ENCODE measurements around the gene MBNL1.

MBNL1 gene

DNA sequence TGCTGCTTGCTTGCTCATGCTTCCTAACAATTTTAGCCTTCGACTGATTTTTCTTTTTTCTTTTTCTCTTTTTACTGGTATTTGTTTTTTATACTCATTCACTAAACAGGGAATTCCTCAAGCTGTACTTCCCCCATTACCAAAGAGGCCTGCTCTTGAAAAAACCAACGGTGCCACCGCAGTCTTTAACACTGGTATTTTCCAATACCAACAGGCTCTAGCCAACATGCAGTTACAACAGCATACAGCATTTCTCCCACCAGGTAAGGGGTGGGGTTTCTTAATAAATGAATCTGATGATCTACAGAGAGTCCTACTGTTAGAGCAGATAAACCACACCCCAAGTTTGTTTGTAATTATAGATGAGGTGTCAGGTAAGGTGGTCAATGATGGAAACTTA, 178.8 kb downstream of the MBNL1 start:
- DNase-seq (ENCODE audit: low read depth), result no peak

- no peak for DNase-seq (ENCODE audit: low read depth)
Measured at GRCh38 chr3:152448091-152448490, 179.4 kb downstream of the MBNL1 start.

GRCh38 chr3:152452318-152452717, 183.6 kb downstream of the MBNL1 start:
- DNase-seq (ENCODE audit: low read depth), result no peak

DNA sequence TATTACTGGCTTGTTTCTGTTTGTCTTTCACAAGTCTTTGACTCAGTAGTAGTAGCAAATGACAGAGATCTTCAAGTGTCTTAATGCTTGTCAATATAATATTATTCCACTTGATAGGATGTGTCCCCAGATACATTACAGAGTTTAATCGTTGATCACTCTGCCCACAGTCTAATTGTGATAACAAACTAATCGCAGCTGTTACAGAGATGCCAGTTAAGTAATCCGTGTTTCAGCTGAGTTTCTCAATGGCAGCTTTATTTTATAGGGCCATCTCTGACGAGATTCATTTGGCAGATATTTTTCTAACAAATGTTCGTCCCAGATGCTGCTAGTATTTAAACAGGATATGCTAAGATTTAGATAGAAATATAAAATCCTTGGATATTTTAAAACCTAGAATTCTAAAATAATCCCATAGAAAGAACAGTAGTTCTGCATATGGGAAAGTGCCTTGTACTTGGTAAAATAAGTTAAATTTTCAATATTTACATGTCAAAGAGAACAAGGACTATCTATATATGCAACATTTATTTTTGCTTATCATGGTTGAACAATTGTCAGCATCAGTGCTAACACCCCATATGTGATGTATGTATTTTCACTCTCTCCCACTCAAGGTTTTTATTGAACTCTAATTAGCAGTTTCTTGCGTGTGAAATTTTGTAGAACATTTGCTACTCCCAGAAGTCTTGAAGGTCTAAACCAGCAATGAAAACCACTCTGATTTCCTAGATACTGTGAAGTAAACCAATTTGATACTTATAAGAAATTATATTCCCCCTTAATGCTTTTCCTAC, 185.5 kb downstream of the MBNL1 start:
- no peak for DNase-seq (ENCODE audit: low read depth)

DNA sequence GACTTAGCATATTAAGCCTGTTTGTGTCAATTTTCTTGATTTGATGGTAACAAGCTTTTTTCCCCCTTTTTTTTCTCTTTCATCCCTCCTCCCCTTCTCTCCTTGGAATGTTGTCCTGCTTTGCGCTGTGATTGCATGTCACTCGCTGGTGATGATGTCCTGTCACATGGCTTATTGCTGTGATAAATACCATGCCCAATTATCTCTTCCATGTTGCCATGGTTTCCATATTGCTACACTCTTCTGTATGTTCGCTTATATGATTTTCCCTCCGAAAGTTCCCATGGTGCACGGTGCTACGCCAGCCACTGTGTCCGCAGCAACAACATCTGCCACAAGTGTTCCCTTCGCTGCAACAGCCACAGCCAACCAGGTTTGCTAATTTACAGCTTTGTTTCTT, 187.3 kb downstream of the MBNL1 start:
- DNase-seq (ENCODE audit: low read depth), result no peak

DNA sequence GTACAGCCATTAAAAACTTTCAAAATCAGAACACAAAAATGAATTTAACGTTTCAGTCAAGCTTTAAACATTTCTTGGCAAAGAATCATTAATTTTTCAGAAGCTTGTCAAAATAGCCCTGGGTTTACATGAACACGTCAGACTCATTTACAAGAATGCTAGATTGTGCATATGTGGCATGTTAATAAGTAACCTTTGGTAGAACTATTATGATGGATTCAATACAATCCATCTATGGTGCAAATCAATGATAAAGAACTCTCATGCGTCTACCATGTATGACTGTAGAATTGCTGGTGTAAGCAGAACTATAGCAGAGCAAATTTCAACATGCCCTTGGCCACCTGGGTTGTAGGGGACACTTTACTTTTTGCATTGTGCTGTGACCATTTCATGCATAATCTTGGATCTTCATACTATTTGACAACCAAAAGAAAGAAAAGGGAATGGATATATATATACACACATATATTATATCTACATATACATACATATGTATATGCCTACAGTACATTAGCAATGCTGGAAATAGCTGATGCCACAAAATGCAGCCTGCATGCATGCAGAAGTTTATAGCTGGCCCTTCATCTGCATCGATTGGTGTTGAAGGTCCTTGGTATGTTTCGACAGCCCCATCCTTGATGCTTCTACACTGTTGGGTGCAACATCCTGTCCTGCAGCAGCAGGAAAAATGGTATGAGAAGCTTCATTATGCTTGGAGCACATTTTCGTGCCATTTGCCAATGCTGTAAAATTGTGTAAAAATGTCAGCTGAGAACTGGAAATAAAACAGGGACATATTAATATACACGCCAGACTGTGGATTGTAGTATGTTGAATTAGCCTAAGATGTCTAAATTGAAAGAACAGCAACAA, 189.0 kb downstream of the MBNL1 start:
- DNase-seq (ENCODE audit: low read depth), result no peak

- DNase-seq (ENCODE audit: low read depth), result no peak
Measured at GRCh38 chr3:152458376-152459117, 189.8 kb downstream of the MBNL1 start.

DNA sequence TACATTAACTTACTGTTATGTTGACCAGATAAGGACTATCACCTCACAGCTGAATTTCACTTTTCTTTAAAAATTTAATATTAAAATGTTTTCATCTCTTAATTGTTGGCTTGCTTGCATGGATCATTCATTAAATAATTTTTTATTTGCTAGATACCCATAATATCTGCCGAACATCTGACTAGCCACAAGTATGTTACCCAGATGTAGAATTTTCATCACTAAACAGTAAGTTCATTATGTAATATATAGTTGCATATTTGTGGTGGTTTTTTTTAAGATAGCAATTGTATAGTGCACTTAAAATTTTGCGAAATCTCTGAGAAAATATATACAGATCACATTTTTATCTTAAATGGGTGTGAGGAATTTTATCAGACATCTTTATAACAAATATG, 190.4 kb downstream of the MBNL1 start:
- no peak for DNase-seq (ENCODE audit: low read depth)

DNA sequence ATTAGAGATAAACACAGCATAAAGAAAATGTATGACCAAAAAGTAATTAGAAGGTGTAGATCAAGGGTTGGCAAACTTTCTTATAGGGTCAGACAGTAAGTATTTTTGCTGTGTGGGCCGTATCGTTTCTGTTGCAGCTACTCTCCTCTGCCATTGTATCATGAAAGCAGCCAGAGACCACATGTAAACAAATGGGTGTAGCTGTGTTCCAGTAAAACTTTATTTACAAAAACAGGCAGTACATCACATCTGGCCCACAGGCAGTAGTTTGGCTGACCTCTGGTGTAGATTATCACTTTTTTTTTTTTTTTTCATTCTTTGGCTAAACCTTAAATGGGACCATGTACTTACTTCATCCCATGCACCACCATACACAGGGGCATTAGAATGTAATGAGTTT, 190.8 kb downstream of the MBNL1 start:
- DNase-seq (ENCODE audit: low read depth), result no peak

DNA sequence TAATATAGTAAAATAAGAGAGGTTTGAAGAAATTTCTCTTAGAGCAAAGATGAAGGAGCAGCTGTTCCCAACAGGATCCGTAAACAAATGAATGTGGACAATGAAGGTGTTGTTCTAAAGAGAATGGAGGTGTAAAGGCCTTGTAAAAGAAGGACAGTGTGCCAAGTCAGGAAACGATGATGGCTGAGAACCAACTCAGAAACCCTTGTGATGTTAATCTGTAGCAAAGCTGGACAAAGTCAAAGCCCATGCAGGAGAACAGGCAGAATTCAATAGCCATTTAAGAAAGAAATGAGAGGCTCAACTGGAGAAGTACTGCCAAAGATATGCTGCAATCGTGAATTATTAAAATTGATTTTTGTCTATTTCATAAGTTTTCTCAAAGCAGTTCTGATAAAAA, 192.2 kb downstream of the MBNL1 start:
- DNase-seq (ENCODE audit: low read depth), result no peak

GRCh38 chr3:152461460-152461859, 192.7 kb downstream of the MBNL1 start:
- no peak for DNase-seq (ENCODE audit: low read depth)

GRCh38 chr3:152466784-152467183, 198.1 kb downstream of the MBNL1 start:
- DNase-seq (ENCODE audit: low read depth), result no peak

GRCh38 chr3:152469248-152470025, 200.7 kb downstream of the MBNL1 start:
- no peak for DNase-seq (ENCODE audit: low read depth)

DNA sequence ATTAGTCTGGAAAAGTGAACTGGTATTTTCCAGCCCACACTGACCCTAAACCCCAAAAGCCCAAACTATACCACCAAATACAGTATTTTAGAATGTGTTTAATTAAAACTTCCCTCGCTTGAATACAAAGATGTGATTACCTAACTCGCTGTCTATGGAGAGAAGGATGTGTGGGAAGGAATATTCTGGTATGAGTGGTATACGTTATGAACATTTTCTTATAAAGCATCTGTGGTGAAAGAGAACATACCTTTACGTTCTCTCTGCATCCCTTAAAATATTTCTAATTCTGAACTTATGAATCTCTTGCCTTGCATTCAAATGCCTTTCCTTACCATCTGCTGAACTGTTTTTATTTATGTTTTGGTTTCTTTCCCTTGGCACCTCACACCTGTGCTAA, 201.4 kb downstream of the MBNL1 start:
- DNase-seq (ENCODE audit: low read depth), result no peak

DNA sequence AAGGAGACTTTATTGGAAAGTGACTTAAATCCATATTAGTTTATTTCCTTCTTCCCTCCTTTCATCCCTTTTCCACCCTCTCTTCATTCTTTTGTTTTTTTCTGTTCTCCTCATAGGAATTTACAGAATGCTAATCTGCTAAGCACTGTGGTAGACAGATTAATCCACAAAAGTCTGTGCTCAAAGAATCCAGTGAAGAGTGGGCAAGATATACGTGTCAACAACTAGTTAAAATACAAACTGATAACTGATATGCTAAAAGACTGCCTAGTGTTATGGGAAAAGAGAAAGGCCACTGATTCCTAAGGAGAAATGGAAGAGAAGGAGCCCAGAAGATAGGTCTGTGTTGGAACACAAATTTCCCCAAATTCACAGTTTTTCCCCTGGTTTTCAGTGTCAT, 202.2 kb downstream of the MBNL1 start:
- DNase-seq (ENCODE audit: low read depth), result no peak

- no peak for DNase-seq (ENCODE audit: low read depth)
Measured at GRCh38 chr3:152471814-152472671, 203.3 kb downstream of the MBNL1 start.

- DNase-seq (ENCODE audit: low read depth), result no peak
Measured at GRCh38 chr3:152472672-152472954, 203.9 kb downstream of the MBNL1 start.

DNA sequence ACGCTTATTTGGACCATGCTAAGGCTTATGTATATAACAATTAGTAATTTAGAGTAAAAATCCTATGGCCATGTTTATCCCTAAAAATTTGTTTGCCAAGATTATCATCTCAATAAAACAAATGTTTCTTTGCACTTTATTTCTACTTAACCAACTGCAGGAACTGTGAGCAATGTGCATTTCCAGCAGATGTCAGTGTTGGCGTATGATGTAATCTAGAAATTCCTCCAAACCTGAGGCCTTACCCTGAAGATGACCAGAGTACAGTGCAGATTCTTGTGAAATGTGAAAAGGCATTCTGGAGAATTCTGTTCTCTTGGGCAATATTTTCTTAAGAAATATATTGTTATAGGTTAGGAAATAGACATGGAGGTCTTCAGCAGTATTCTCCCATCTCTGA, 205.9 kb downstream of the MBNL1 start:
- no peak for DNase-seq (ENCODE audit: low read depth)

GRCh38 chr3:152477422-152477821, 208.7 kb downstream of the MBNL1 start:
- no peak for DNase-seq (ENCODE audit: low read depth)

- no peak for DNase-seq (ENCODE audit: low read depth)
Measured at GRCh38 chr3:152480282-152480953, 211.7 kb downstream of the MBNL1 start.

- DNase-seq (ENCODE audit: low read depth), result no peak
Measured at GRCh38 chr3:152486364-152486763, 217.6 kb downstream of the MBNL1 start.
